ENCODE results near the gene TMEM40.

DNA sequence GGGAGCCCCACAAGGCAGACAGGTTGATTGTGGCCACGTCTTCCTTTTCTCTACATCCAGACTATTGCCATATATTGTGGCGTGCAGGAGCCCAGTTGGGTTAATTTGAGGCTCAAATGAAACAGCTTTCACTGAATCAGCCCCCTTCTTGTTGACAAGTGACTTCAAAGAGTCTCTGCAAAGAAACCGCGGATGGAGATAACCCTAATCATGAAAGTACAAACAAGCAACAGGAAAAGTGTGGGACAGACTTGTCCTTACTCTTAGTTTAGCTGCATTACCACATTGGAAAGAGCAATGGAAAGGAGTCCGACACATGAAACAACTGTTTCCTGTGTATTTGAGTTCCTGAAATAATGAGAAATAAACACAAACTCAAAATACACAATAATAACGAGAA is 3.3 kb downstream of the TMEM40 start:
- TF ChIP-seq, protein P1, sequence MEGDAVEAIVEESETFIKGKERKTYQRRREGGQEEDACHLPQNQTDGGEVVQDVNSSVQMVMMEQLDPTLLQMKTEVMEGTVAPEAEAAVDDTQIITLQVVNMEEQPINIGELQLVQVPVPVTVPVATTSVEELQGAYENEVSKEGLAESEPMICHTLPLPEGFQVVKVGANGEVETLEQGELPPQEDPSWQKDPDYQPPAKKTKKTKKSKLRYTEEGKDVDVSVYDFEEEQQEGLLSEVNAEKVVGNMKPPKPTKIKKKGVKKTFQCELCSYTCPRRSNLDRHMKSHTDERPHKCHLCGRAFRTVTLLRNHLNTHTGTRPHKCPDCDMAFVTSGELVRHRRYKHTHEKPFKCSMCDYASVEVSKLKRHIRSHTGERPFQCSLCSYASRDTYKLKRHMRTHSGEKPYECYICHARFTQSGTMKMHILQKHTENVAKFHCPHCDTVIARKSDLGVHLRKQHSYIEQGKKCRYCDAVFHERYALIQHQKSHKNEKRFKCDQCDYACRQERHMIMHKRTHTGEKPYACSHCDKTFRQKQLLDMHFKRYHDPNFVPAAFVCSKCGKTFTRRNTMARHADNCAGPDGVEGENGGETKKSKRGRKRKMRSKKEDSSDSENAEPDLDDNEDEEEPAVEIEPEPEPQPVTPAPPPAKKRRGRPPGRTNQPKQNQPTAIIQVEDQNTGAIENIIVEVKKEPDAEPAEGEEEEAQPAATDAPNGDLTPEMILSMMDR (conservative IDR thresholded peaks at IDR 0.05; ENCODE audit: low read length) = no peak
- no peak for TF ChIP-seq EZH2phosphoT487 (IDR thresholded peaks at IDR 0.05; ENCODE audit: borderline replicate concordance, low read depth, low read length)

All from OCI-LY7 (cell line).